Measurements from ENCODE around the gene ARV1.
A peak's percentile ranks its signal among the peaks of the same experiment; 100 is the strongest.
"Not testable (repeated sequence)": the region's sequence is repeated elsewhere in the genome, so short reads cannot be mapped to it uniquely, and the experiment has no call there.

The ARV1 gene

GRCh38 chr1:231045286-231045685, 66.4 kb downstream of the ARV1 start:
- DNase-seq, result no peak

- not testable (repeated sequence) for DNase-seq
Measured at GRCh38 chr1:231045921-231046729, 67.2 kb downstream of the ARV1 start.

DNA sequence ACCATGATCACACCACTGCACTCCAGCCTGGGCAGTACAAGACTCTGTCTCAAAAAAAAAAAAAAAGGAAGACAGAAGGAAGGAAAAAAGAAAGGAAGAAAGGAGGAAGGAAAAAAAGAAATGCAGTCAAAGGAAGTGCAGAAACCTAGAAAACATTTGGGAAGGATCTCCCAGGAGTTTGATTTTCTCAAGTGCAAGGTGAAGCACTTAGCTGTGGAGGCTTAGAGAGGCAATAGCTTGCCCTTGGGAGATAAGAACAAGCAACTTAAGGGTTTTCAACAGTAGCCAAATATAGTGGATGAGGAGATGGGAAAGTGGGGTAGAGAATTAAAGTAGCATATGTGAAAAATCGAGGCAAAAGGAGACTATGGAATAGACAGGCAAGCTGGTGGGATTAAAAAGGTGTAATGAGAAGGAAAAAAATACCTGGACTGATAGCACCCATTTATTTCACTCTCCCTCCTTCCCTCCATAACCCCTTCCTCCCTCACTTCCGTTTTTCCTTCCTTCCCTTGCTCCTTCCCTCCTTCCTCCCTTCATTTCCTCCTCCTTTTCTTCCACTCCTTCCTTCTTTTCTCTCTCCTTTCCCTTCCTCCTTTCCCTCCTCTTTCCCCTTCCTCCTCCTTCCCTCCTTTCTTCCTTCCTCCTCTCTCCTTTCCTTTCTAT, 68.0 kb downstream of the ARV1 start:
- DNase-seq, result peak; percentile 53

DNA sequence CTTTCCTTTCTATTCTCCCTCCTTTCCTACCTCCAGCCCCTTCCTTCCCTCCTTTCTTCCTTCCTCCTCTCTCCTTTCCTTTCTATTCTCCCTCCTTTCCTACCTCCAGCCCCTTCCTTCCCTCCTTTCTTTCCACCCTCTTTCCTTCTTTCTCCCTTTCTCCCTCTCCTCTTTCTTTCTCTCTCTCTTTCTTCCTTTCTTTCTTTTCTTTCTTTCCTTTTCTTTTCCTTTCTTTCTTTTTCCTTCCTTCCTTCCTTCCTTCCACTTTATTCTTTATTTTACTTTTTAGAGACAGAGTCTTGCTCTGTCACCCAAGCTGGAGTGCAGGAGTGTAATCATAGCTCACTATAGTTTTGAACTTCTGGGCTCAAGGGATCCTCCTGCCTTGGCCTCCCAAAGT, 68.6 kb downstream of the ARV1 start:
- DNase-seq, result not testable (repeated sequence)

DNA sequence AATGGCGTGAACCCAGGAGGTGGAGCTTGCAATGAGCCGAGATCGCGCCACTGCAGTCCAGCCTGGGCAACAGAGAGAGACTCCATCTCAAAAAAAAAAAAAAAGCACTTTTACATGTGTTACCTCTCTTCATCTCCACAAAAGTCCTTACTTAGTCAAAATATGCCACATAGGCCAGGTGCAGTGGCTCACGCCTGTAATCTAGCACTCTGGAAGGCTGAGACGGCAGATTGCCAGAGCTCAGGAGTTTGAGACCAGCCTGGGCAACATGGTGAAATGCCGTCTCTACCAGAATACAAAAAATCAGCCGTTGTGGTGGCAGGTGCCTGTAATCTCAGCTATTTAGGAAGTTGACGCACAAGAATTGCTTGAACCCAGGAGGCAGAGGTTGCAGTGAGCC, 69.5 kb downstream of the ARV1 start:
- not testable (repeated sequence) for DNase-seq

- DNase-seq, result no peak
Measured at GRCh38 chr1:231049121-231049979, 70.5 kb downstream of the ARV1 start.
